Upper lobe of right lung (tissue), 1 donor: Measurements from ENCODE around the gene ZNF609. TPM values are rescaled to one million over a fixed set of nuclear protein-coding genes. Genes with fewer than 3 reads are reported as not detected.

ENCODE experiments used
- ATAC-seq: fragments of 200-7000 bp; cut with Tn5 transposase; one replicate; pipeline ENCODE4 v1.9.1; 2020; ENCODE audit warnings: mild to moderate bottlenecking, moderate library complexity
- DNase-seq: peaks from one replicate; pipeline ENCODE4 v3.0.0-alpha.2; 2020
- H3K27ac ChIP-seq: fragments of 200-600 bp; one replicate; pipeline ENCODE4 v1.8.0; 2022
- H3K27me3 ChIP-seq: fragments of 200-600 bp; one replicate; pipeline ENCODE4 v1.8.0; 2022; ENCODE audit warnings: mild to moderate bottlenecking
- H3K36me3 ChIP-seq: fragments of 200-600 bp; one replicate; pipeline ENCODE4 v1.8.0; 2022
- H3K4me1 ChIP-seq: fragments of 200-600 bp; one replicate; pipeline ENCODE4 v1.8.0; 2022
- H3K4me3 ChIP-seq: fragments of 200-600 bp; one replicate; pipeline ENCODE4 v1.8.0; 2022; ENCODE audit warnings: mild to moderate bottlenecking
- H3K9me3 ChIP-seq: fragments of 200-600 bp; one replicate; pipeline ENCODE4 v1.8.0; 2022
- intact Hi-C: fragments of 100-400 bp; cut with DNase I; formaldehyde crosslinking; loops from one replicate; pipeline ENCODE4 v1.11.0; 2022
- total RNA-seq: library from RNA; stranded (reverse); fragmentation: NEBNext Ultra II Directional; extraction: Animal tissue kit (Norgen Biotek cat#: 25700); gene quantifications from one replicate; pipeline ENCODE4 v1.2.1, GENCODE V29; 2021
- TF ChIP-seq, protein P1 (sequence below): fragments of 200-600 bp; IDR thresholded peaks from one replicate; pipeline ENCODE4 v1.8.0; 2022; ENCODE audit warnings: antibody characterized with exemption
- donor health status: DM: no; HTN: yes; CAD: no; lungs with severe emphysema.

Gene ZNF609
- total RNA-seq, 1 donor from 2014 or later = 45.4 TPM

DNA sequence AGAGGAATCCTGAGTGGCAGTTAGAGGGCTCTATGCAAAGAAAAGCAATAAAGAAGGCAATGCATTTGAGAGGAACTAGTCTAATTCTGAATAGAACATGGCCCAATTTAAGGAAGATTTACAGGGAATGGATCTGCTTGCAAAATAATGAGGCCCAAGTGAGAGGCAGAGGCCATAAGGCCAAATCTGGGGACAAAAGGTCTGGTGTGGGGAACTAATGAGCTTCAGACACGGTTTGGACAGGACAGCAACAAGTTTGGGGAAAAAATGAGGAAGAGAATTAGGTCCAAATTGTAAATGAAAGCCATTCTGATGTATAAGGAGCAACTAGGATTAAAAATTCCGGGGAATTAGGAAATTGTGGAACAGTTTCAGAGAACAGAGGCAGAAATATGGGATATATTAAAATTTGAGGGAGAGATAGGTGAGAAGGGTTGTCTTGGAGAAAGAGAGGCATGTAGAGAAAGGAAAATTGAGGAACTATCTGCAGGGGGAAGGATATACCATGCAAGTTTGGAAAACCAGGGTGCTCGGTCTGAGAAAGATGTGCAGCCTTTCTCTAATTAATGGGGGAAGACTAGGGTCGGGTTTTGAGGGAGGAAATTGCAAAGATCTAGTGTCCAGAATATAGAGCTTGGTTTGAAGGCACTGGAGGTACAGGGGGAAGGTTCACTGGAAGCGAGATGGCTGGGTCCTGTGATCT lies 241.3 kb downstream of the ZNF609 start:
- no peak for DNase-seq
- Histone ChIP-seq H3K36me3 (no peaks in the 10 kb centered on the region), H3K27me3 (no peaks in the 10 kb centered on the region), H3K4me3 (peak overlapping the region; percentile 83), H3K4me1 (peaks cover 61% of the 10 kb centered on the region), H3K27ac (peak overlapping the region; percentile 91), H3K9me3 (no peaks in the 10 kb centered on the region)
- TF ChIP-seq, protein P1, sequence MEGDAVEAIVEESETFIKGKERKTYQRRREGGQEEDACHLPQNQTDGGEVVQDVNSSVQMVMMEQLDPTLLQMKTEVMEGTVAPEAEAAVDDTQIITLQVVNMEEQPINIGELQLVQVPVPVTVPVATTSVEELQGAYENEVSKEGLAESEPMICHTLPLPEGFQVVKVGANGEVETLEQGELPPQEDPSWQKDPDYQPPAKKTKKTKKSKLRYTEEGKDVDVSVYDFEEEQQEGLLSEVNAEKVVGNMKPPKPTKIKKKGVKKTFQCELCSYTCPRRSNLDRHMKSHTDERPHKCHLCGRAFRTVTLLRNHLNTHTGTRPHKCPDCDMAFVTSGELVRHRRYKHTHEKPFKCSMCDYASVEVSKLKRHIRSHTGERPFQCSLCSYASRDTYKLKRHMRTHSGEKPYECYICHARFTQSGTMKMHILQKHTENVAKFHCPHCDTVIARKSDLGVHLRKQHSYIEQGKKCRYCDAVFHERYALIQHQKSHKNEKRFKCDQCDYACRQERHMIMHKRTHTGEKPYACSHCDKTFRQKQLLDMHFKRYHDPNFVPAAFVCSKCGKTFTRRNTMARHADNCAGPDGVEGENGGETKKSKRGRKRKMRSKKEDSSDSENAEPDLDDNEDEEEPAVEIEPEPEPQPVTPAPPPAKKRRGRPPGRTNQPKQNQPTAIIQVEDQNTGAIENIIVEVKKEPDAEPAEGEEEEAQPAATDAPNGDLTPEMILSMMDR = no peak
- intact Hi-C loops = no loop called here
- ATAC-seq = no peak

DNA sequence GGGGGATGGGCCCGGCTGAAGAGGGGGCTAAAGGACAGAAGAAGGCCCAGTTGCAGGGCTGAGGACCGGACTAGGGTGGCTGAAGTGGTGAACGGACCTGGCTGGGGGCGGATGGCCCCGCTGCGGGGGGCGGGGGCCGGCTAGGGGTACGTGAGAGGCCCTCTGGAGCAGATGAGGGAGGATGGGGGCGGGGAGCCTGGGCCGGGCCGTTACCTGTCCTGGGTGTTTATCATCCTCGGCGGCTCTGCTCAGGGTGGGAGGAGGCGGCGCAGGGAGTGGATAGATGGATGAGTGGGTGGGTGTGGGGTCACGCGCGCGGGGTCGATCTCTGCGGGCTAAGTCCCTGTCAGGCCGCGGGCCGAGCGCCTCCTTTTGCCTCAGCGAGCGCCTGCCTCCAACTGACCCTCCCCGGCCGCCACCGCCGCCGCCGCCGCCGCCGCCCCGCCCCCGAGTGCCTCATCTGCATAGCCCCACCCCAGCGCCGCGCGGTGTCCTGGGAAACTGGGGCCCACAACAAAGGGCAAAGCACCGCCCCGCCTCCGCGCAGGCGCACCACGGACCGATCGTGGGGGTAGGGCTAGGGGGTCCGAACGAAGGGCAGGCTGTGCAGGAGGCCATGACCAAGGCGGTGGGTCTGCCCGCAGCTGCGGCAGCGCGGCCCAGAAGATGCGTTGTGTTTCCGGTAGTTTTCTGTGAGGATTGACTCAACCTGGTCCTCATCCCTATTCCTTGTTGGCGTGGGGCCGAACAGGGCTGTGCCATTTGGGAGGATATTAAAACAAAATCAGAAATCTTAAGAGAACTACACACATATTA lies 242.6 kb downstream of the ZNF609 start:
- Histone ChIP-seq H3K9me3 (no peaks in the 10 kb centered on the region), H3K4me3 (peak overlapping the region; percentile 83), H3K27me3 (no peaks in the 10 kb centered on the region), H3K4me1 (peaks cover 48% of the 10 kb centered on the region), H3K36me3 (no peaks in the 10 kb centered on the region), H3K27ac (peak overlapping the region; percentile 91)
- intact Hi-C loops = no loop called here
- ATAC-seq = peak; percentile 97
- TF ChIP-seq, protein P1 = no peak
- peak; percentile 99 for DNase-seq

DNA sequence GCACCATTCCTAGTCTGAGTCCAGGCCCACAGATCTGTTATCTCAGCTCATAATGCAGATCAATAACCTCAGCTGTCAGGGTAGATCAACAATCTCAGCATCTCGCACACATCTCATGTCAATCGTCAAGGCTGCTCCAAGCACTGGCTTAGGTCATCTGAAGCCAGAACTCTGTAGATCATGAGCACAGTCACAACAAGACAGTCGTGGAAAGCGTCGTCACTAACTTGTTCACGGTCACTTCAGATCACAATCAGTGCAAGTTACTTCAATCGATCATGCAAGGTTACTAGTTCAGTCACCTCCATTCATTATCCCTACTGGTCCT lies 243.2 kb downstream of the ZNF609 start:
- Histone ChIP-seq H3K9me3 (no peaks in the 10 kb centered on the region), H3K27ac (peak overlapping the region; percentile 91), H3K27me3 (no peaks in the 10 kb centered on the region), H3K4me1 (peaks cover 42% of the 10 kb centered on the region), H3K36me3 (no peaks in the 10 kb centered on the region), H3K4me3 (peak overlapping the region; percentile 83)
- ATAC-seq = no peak
- no peak for DNase-seq
- intact Hi-C loops = no loop called here
- TF ChIP-seq, protein P1 = no peak

DNA sequence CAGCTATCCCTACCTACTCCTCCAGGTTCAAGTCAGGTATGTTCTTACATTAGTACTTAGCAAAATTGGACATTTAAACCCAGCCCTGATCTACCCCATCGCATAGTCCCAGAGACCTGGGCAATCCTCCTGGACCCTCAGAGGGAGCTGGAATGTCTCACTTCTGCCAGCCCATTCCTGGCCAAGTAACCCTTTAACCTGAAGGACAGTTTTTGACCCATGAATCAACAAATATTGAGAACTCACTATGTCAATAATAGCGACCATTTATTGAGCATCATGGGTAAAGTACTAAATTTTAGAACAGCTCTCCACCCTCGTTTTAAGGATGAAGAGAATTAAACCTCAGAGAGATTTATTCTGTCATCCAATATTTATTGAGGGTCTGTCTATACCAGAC lies 244.6 kb downstream of the ZNF609 start:
- TF ChIP-seq, protein P1 = no peak
- intact Hi-C loops = no loop called here
- H3K4me3 ChIP-seq = no peak overlapping the region
- no peaks in the 10 kb centered on the region for H3K36me3 ChIP-seq
- DNase-seq (no peak), ATAC-seq (no peak)
- H3K9me3 ChIP-seq = no peaks in the 10 kb centered on the region
- peaks cover 28% of the 10 kb centered on the region for H3K4me1 ChIP-seq
- no peaks in the 10 kb centered on the region for H3K27me3 ChIP-seq
- H3K27ac ChIP-seq = no peak overlapping the region

DNA sequence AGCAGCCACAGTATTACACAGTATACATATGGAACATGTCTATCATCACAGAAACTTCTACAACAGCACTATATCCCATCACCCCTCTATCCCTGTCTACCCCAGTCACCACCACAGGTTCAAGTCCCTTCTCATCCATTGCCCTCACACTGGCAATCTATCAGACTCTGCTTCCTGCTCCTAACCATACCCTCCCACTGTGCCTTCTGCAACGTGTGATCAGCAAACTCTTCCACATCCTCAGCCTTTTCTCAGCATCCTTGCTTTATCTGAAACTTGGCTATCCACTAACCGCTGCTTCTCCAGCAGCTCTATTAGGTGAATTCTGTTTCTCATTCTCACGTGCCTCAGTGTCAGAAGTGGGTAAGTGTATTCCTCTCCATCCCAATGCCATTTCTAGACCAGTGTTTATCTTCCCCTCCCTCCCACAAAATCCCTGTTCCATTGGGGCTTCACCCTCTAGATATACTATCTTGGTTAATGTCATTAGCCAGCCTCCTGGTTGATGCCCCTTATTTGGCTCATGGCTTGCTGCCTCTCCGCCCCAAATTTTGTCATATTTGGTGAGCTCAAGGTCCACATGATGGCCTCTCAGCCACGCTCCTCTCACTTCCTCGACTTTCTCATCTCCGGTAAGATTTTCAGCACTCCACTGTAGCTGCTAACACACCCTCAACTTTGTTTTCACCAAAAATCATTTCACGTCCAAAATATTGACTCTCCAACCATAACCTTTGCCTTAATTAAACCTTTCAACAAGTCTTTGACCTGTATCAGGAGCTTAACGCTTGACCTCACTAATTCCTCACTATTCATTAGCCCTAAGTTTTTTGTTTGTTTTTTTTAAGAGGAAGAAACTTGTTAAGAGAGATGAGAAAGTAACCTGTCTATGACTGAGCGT lies 245.9 kb downstream of the ZNF609 start:
- no peak overlapping the region for H3K27ac ChIP-seq
- ATAC-seq = no peak
- TF ChIP-seq, protein P1 = no peak
- peaks cover 15% of the 10 kb centered on the region for H3K4me1 ChIP-seq
- no peaks in the 10 kb centered on the region for H3K36me3 ChIP-seq
- DNase-seq = no peak
- H3K9me3 ChIP-seq = no peaks in the 10 kb centered on the region
- no peak overlapping the region for H3K4me3 ChIP-seq
- intact Hi-C loops = no loop called here
- no peaks in the 10 kb centered on the region for H3K27me3 ChIP-seq
